GM18858 (cell line): ENCODE results near the gene DCXR.

ENCODE experiments used
- ATAC-seq: cut with Tn5 transposase; IDR thresholded peaks from one replicate; pipeline ENCODE4 v1.9.1; 2021; ENCODE audit not compliant: unreplicated experiment

Gene DCXR

GRCh38 chr17:81999976-82000802, 37.3 kb downstream of the DCXR start:
- ATAC-seq = no peak

- no peak for ATAC-seq
Measured at GRCh38 chr17:81999587-81999975, 37.9 kb downstream of the DCXR start.

DNA sequence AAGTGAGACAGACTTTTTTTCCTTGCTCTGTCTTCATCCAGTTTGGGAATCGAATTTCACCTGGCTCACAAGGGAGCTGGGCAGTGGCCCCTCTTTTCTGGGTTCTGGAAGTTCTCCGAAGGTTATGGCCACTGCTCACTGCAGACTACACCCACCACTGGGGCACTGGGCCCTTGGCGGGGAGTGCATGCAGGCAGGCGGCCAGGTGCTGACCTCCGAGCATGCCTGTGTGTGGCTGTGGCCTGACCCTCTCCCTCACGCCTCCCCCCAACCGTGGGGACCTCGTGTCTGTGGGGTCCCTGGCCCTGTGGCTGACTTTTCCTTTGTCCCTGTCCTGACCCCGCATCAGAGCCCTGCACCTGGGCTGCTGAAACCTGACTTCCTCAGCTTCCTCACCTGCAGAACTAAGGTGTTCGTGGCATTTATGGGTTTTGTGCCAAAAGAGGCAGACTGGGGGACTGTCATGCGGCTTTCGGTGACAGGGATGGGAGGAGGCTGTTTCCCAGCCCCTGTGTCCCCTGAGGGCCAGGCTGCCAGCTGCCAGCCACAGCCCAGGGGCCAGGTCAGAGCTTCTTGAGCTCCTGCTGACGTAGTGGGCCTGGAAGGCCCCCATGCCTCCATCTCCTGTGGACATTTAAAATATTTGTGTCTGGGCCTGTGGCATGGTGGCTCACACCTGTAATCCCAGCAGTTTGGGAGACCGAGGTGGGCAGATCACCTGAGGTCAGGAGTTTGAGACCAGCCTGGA, 38.6 kb downstream of the DCXR start:
- ATAC-seq = no peak

DNA sequence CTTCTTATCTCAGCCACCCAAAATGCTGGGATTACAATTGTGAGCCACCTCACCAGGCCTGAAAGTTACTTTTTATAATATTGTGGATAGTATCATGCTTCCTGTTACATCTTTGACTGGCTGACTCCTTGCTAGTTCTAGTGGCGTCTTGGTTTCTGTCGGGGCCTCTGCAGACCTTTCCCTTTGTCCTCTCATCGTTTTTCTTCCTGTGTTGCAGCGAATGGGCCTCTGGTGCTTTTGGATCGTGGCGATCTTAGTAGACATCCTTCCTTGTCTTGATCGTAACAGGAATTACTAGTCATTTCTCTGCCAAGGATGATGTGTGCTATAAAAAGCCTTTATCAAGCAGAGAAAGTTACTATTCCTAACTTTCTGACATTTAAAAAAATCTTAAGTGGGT, 39.3 kb downstream of the DCXR start:
- no peak for ATAC-seq

DNA sequence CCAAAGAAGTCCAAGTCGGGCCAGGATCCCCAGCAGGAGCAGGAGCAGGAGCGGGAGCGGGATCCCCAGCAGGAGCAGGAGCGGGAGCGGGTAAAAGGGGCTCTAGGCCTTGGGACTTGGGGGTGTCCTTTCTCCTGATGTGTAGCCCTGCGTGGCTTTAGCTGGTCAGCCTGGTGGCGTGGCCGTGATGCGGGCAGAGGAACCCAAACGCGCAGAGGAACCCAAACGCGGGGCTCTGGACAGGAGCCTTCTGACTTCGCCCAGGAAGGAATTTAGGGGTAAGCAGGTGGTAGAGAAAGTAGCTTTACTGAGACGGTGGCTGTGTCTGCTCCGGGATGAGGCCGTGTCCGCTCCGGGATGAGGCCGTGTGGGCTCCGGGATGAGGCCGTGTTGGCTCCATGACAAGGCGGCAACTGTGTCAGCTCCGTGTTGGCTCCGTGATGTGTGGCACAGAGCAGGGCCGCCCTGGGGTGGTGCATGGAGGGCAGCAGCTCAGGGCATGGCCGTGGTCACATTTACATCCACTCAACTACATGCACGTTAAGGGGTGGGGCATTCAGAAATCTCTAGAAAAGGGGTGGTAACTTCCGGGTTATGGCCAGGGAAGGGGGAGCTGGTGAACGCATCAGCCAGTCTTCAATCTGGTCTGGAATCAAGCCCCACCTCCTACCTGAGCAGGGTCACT, 40.6 kb downstream of the DCXR start:
- no peak for ATAC-seq

DNA sequence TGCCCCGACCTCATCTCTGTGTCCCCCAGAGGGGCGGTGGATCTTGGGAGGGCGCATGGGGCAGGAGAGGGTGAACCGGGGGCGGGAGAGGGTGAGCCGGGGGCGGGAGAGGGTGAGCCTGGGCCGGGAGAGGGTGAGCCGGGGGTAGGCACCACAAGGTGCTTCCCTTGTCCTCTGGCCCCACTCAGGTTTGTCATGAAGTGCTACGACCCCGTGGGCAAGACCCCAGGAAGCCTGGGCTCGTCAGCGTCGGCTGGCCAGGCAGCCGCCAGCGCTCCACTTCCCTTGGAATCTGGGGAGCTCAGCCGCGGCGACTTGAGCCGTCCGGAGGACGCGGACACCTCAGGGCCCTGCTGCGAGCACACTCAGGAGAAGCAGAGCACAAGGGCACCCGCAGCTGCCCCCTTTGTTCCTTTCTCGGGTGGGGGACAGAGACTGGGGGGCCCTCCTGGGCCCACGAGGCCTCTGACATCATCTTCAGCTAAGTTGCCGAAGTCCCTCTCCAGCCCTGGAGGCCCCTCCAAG, 41.2 kb downstream of the DCXR start:
- no peak for ATAC-seq

DNA sequence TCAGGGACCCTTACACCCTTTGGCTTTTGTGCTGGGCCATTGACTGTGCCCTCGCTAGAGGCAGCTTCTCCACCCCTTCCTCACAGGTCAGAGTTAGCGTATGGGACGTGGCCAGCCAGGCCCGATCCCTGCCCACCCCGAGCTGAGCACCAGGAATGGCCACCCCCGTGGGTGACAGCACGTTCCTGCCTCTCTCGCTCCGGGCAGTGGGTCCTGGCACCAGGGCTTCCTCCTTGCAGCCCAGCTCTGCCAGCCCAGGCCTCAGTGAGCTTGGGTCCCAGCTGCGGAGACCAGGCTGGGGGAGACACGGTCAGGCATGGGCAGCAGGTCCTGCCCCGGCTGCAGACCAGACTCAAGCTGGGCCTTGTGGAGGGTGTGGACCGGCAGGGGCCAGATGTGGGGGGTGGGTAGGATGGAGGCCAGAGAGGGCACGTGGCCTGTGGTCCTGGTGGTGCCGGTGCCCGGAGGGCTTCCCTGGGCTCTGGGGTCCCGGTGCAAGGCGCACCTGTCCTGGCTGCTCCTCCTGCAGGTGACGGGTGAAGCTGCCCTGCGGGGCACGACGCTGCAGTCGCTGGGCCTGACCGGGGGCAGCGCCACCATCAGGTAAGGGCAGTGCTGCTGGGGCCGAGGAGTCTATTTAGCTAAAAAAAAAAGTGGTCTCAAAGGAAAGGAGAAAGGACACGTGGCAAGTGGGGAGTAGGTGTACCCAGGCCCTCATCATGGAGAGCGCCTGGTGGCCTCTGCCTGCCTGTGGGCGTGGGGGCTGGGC, 41.9 kb downstream of the DCXR start:
- ATAC-seq = no peak

GRCh38 chr17:81994593-81995462, 42.7 kb downstream of the DCXR start:
- no peak for ATAC-seq

DNA sequence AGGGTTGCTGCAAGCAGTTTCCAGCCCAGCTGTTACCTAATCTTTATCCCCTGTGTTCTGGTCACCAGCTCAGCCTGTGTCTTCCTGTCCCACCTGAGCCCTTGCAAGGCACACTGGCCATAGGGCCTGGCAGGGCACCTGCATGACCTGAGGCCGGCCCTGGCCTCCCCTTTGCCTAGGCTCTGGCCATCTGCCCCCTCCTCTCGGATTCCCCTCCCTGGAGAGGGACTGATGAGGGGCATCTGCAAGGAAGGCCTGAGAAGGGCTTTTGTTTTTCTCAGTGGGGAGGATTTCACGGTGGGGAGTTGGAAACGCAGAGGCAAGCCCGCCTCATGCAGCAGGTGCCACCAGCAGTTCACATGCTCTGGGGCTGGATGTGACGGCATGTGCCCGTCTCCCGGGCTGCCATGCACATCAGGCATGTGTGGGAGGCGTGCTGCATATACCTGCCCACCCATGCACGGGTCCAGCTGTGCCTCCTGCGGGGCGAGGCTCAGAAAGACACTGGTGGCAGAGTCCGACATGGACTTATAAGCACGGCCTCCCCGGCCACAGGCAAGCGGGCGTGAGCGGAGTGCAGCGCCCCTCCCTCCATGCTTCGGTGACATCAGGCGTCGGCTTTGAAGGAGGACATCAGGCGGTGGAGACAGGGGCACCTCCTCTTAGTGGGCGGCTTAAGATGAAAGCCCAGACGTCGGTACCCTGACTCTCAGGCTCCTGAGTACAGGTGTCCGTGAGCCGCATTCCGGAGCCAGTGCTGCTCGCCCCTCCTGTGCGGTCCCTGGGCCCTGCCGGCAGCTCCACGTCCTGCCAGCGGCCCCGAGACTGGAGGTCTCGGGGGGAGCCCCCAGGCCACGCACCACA, 43.5 kb downstream of the DCXR start:
- no peak for ATAC-seq

- ATAC-seq = no peak
Measured at GRCh38 chr17:81992306-81993102, 45.0 kb downstream of the DCXR start.

- ATAC-seq = no peak
Measured at GRCh38 chr17:81991684-81992305, 45.7 kb downstream of the DCXR start.

GRCh38 chr17:81990836-81991683, 46.4 kb downstream of the DCXR start:
- no peak for ATAC-seq

DNA sequence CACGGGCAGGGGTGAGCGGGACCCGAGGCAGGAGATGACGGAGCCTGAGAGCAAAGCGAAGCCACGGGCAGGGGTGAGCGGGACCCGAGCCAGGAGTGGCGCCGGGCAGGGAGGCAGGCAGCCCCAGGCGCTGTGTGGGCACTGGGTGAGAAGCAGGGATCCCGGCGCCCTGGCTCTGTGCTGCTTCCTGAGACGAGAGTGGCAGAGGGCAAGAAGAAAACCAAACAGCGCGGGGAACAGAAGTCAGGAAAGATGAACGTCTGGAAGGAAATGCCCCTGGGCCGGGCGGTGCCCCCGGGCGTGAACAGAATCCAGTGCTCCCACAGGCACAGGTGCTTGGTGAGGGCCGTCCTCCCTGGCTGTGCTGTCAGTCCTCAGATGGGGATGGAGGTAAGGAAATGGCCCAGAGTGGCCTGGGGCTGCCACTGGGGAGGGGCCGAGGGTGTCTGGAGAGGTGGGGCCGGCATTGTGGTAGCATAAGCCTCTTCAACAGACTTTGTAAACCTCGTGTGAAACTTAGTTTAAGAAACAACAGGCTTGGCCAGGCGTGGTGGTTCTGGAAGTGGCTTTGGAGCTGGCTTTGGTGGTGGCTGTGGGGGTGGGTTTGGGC, 50.2 kb downstream of the DCXR start:
- no peak for ATAC-seq

DNA sequence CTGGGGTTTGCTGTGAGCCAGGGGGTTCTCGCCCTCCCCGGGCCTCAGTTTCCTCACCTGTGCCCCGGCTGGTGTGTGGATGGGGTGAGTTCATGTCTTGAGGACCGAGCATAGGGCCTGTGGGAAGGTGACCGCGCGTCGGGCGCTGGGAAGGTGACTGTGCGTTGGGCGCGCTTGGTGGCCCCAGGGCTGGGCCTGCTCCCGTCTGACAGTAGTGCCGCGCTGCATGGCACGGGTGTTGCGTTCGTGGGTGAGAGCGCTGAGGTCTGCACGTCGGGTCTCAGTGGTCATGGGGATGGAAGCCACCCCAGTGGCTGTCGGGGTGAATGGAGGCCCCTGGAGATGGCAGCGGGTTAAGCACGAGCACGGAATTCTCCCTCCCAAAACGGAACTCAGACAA, 50.9 kb downstream of the DCXR start:
- no peak for ATAC-seq
